ENCODE measurements around the gene PHF1. TPM values are rescaled to one million over a fixed set of nuclear protein-coding genes. Genes with fewer than 3 reads are reported as not detected.
"Not testable (repeated sequence)": the region's sequence is repeated elsewhere in the genome, so short reads cannot be mapped to it uniquely, and the experiment has no call there.

Gene PHF1
- total RNA-seq (2014; rRNA removed; shearing (Covaris generic)), result 21.8 and 25.5 TPM in 2 replicates

GRCh38 chr6:33410711-33411631, at the start of gene PHF1:
Gene PHF1 (plus strand): TSS chr6:33411014. CDS start chr6:33412264, 1,250 bp downstream.
- no peak for DNase-seq
- H3K4me3 ChIP-seq, result peak within 1 kb of the TSS; percentile 89
- H3K4me1 ChIP-seq, result peaks cover 5% of the 10 kb centered on the region
- peaks cover 32% of the 10 kb centered on the region for H3K36me3 ChIP-seq
- peak within 1 kb of the TSS; percentile 61 for H3K27ac ChIP-seq
- H3K27me3 ChIP-seq, result no peaks in the 10 kb centered on the region
- no peaks in the 10 kb centered on the region for H3K9me3 ChIP-seq (replicated peaks)

DNA sequence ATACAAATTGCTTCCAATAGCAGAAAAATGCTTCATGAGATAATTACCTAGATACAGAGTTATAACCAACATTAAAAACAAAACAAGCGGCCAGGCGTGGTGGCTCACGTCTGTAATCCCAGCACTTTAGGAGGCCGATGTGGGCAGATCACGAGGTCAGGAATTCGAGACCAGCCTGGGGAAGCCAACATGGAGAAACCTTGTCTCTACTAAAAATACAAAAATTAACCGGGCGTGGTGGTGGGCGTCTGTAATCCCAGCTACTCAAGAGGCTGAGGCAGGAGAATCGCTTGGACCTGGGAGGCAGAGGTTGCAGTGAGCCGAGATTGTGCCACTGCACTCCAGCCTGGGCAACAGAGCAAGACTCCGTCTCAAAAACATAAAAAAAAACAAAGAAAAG, 47.3 kb upstream of the PHF1 start:
- H3K27ac ChIP-seq; H3K4me1 ChIP-seq; H3K36me3 ChIP-seq; DNase-seq; H3K4me3 ChIP-seq; H3K9me3 ChIP-seq (replicated peaks); H3K27me3 ChIP-seq: not testable (repeated sequence)

DNA sequence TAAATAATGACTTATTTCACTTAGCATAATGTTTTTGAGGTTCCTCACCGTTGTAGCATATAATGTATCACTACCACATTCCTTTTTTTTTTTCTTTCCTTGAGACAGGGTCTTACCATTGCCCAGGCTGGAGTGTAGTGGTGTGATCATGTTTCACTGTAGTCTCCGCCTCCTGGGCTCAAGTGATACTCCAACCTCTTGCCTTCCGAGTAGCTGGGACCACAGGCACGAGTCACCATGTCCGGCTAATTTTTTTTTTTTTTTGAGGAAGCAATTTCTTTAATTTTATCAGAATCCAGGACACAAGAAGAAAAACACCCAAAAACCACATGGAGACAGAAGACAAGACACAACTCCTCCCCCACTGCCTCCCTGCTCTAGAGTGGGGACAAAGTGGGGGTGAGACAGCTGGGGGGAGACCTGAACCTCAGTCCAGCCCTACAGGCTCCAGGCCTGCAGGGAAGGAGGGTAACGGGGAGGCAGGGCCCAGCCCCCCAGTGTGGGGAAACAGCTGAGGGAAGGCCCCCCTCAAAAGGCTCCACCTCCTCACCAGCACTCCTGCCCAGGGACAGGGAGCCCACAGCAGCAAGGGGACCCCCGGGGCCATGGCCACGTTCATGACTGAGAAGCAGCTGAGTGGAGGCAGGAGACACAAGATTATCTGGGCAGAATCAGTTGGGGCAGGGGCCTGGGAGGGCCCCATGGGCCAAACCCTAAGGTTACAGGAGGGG, 46.2 kb upstream of the PHF1 start:
- H3K4me3 ChIP-seq; H3K36me3 ChIP-seq; H3K27me3 ChIP-seq; H3K27ac ChIP-seq; H3K4me1 ChIP-seq; H3K9me3 ChIP-seq (replicated peaks): not testable (repeated sequence)
- peak; percentile 32 to 64 for DNase-seq

DNA sequence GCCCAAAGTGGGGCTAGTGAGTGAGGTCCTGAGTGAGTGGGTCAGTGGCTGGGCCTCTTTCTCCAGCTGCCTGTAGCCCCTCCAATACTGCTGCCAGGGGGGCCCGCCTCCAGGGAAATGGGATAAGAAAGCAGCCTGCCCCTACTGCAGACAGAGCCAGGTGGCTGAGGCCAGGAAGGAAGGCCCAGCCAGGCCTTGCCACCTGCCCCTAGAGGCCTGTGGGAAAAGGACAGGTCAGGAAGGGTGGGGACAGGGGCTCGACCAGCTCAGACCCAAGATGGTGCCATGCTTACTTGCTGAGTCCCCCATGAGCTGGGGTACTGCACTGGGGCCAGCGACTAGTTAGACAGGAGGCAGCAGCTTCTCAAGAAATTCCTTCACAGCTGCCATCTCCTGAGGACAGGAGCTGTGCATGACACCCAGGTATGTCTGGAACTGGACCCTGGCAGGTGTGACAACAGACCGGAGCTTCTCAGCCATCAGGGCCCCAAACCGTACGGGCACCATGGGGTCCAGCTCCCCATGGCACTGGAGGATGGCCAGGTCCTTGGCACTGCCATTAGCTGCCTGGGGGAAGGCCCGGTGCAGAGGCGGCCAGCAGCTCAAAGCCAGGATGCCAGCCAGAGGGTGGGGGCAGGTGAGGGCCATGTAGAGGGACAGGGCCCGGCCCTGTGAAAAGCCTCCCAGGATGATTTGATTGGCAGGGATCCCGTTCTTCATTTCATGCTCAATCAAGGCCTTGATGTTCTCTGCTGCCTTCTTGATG, 45.4 kb upstream of the PHF1 start:
- H3K4me1 ChIP-seq; DNase-seq; H3K27me3 ChIP-seq; H3K4me3 ChIP-seq; H3K9me3 ChIP-seq (replicated peaks); H3K36me3 ChIP-seq; H3K27ac ChIP-seq: not testable (repeated sequence)

DNA sequence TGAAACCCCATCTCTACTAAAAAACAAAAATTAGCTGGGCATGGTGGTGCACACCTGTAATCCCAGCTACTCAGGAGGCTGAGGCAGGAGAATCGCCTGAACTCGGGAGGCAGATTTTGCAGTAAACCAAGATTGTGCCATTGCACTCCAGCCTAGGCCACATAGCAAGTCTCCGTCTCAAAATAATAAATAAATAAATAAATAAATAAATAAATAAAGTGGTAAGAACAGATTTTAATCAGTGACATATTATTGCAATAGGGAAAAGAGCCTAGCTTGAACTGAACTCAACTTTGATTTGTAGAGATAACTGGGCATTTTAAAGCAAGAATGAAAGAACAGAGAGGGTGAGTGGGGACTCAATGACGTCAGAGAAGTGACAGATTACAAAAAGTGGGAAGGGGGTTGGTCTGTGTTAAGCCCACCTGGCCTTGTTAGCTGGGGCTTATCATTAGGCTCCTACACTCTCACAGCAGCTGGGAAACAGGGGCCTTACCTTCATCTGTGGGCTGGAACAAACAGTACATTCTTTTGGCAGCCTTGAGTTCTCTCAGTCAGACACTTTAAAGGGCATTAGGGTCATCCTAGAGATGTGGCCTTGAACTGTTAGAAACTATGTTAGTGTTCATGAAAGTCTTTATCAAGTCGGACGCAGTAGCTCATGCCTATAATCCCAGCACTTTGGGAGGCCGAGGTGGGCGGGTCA, 43.7 kb upstream of the PHF1 start:
- H3K4me1 ChIP-seq, result peaks cover 4% of the 10 kb centered on the region; the same call in 1 of the 2 replicates
- H3K27me3 ChIP-seq, result no peaks in the 10 kb centered on the region
- no peak for DNase-seq
- no peak overlapping the region for H3K4me3 ChIP-seq
- H3K9me3 ChIP-seq (replicated peaks), result no peaks in the 10 kb centered on the region
- no peak overlapping the region for H3K27ac ChIP-seq
- no peaks in the 10 kb centered on the region for H3K36me3 ChIP-seq

DNA sequence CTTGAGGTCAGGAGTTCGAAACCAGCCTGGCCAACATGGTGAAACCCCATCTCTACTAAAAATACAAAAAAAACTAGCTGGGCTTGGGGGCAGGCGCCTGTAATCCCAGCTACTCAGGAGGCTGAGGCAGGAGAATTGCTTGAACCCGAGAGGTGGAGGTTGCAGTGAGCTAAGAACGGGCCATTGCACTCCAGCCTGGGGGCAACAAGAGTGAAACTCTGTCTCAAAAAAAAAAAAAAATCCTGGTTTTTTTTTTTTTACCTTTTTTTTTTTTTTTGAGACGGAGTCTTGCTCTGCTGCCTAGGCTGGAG, 43.1 kb upstream of the PHF1 start:
- not testable (repeated sequence) for H3K4me3 ChIP-seq; H3K9me3 ChIP-seq (replicated peaks); DNase-seq; H3K27me3 ChIP-seq; H3K36me3 ChIP-seq; H3K27ac ChIP-seq; H3K4me1 ChIP-seq

- not testable (repeated sequence) for H3K27me3 ChIP-seq; H3K36me3 ChIP-seq; H3K27ac ChIP-seq; H3K4me3 ChIP-seq; H3K9me3 ChIP-seq (replicated peaks); H3K4me1 ChIP-seq; DNase-seq
These were observed 38.9 kb upstream of the PHF1 start for GRCh38 chr6:33371901-33372300.

GRCh38 chr6:33372526-33373123, 38.2 kb upstream of the PHF1 start:
- Histone ChIP-seq H3K4me3 (no peak overlapping the region), H3K4me1 (no peaks in the 10 kb centered on the region), H3K9me3 (replicated peaks) (no peaks in the 10 kb centered on the region), H3K36me3 (no peaks in the 10 kb centered on the region), H3K27me3 (no peaks in the 10 kb centered on the region; the same call in 1 of the 2 replicates), H3K27ac (no peak overlapping the region)
- no peak for DNase-seq

DNA sequence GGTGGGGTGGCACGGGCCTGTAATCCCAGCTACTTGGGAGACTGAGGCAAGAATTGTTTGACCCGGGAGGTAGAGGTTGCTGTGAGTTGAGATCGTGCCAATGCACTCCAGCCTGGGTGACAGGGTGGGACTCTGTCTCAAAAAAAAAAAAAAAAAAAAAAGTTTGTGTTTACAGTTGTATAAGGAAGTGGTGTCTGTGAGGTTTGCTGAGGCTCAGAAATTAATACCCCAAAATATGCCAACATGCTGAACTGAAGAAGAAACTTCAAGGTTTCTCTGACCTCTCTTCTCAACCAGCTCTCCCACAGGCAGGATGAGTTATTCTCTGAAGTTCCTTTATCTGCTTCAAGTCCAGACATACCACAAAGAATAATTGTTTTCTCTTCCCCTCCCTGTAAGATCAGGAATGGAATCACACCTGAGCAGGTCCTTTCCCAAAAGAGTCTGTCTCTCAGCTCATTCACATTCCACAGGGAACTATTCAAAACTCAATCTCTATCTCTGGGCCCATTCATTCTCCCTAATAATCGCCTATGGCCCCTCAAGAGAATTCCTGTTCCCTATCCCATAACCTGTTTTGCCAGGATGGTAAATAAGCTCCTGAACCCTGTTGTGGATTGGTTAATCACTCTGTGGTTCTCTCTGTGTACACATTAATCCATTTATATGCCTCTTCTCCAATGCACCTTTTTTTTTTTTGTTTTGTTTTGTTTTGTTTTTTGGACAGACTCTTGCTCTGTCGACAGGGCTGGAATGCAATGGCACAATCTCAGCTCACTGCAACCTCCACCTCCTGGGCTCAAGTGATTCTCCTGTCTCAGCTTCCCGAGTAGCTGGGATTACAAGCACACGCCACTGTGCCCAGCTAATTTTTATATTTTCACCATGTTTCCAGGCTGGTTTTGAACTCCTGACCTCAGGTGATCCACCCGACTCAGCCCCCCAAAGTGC, 36.6 kb upstream of the PHF1 start:
- H3K27me3 ChIP-seq, result no peaks in the 10 kb centered on the region; the same call in 1 of the 2 replicates
- no peaks in the 10 kb centered on the region for H3K36me3 ChIP-seq
- no peaks in the 10 kb centered on the region for H3K9me3 ChIP-seq (replicated peaks)
- H3K27ac ChIP-seq, result no peak overlapping the region
- H3K4me3 ChIP-seq, result no peak overlapping the region
- H3K4me1 ChIP-seq, result no peaks in the 10 kb centered on the region
- DNase-seq, result no peak

- Histone ChIP-seq H3K9me3 (replicated peaks) (no peaks in the 10 kb centered on the region), H3K4me1 (no peaks in the 10 kb centered on the region), H3K27ac (no peak overlapping the region), H3K4me3 (no peak overlapping the region), H3K27me3 (no peaks in the 10 kb centered on the region; the same call in 1 of the 2 replicates), H3K36me3 (no peaks in the 10 kb centered on the region)
- peak in 1 of 2 experiments; percentile 38 for DNase-seq
These were observed 35.6 kb upstream of the PHF1 start for GRCh38 chr6:33375143-33375671.

- no peaks in the 10 kb centered on the region for H3K36me3 ChIP-seq
- no peak overlapping the region for H3K27ac ChIP-seq
- no peak overlapping the region for H3K4me3 ChIP-seq
- no peaks in the 10 kb centered on the region; the same call in 1 of the 2 replicates for H3K27me3 ChIP-seq
- DNase-seq, result no peak
- H3K4me1 ChIP-seq, result no peaks in the 10 kb centered on the region
- no peaks in the 10 kb centered on the region for H3K9me3 ChIP-seq (replicated peaks)
These were observed 33.6 kb upstream of the PHF1 start for GRCh38 chr6:33377171-33377570.

GRCh38 chr6:33379184-33379583, 31.6 kb upstream of the PHF1 start:
- H3K4me1 ChIP-seq; H3K9me3 ChIP-seq (replicated peaks); DNase-seq; H3K36me3 ChIP-seq; H3K4me3 ChIP-seq; H3K27ac ChIP-seq; H3K27me3 ChIP-seq: not testable (repeated sequence)
